Measurements from ENCODE around the gene ZDHHC13.
"Not testable (repeated sequence)": the region's sequence is repeated elsewhere in the genome, so short reads cannot be mapped to it uniquely, and the experiment has no call there.

The ZDHHC13 gene

GRCh38 chr11:19101796-19102520, 15.0 kb upstream of the ZDHHC13 start:
- no peak for DNase-seq (ENCODE audit: low spot score)

GRCh38 chr11:19102521-19102900, 14.5 kb upstream of the ZDHHC13 start:
- DNase-seq (ENCODE audit: low spot score) = no peak

GRCh38 chr11:19105011-19105410, 12.0 kb upstream of the ZDHHC13 start:
- DNase-seq (ENCODE audit: low spot score) = no peak

GRCh38 chr11:19107125-19107524, 9.8 kb upstream of the ZDHHC13 start:
- no peak for DNase-seq (ENCODE audit: low spot score)

GRCh38 chr11:19110295-19110694, 6.7 kb upstream of the ZDHHC13 start:
- no peak for DNase-seq (ENCODE audit: low spot score)

- DNase-seq (ENCODE audit: low spot score) = no peak
These were observed 5.2 kb upstream of the ZDHHC13 start for GRCh38 chr11:19111809-19112208.

GRCh38 chr11:19116276-19116970, 545 bp upstream of the ZDHHC13 start:
- no peak for DNase-seq (ENCODE audit: low spot score)

GRCh38 chr11:19117760-19118097, 761 bp downstream of the ZDHHC13 start:
- DNase-seq (ENCODE audit: low spot score) = no peak

GRCh38 chr11:19121646-19122045, 4.7 kb downstream of the ZDHHC13 start:
- no peak for DNase-seq (ENCODE audit: low spot score)

GRCh38 chr11:19122960-19123615, 6.1 kb downstream of the ZDHHC13 start:
- no peak for DNase-seq (ENCODE audit: low spot score)

GRCh38 chr11:19126562-19127325, 9.8 kb downstream of the ZDHHC13 start:
- DNase-seq (ENCODE audit: low spot score) = not testable (repeated sequence)

GRCh38 chr11:19134004-19134403, 17.0 kb downstream of the ZDHHC13 start:
- no peak for DNase-seq (ENCODE audit: low spot score)

- DNase-seq (ENCODE audit: low spot score) = not testable (repeated sequence)
These were observed 19.9 kb downstream of the ZDHHC13 start for GRCh38 chr11:19136884-19137283.

GRCh38 chr11:19145319-19145718, 28.4 kb downstream of the ZDHHC13 start:
- DNase-seq (ENCODE audit: low spot score) = no peak

- no peak for DNase-seq (ENCODE audit: low spot score)
These were observed 39.9 kb downstream of the ZDHHC13 start for GRCh38 chr11:19156892-19157291.

- DNase-seq (ENCODE audit: low spot score) = no peak
These were observed 43.9 kb downstream of the ZDHHC13 start for GRCh38 chr11:19160847-19161246.

GRCh38 chr11:19161651-19162050, 44.7 kb downstream of the ZDHHC13 start:
- DNase-seq (ENCODE audit: low spot score) = no peak

GRCh38 chr11:19162951-19163505, 46.1 kb downstream of the ZDHHC13 start:
- DNase-seq (ENCODE audit: low spot score) = no peak

GRCh38 chr11:19163617-19164016, 46.6 kb downstream of the ZDHHC13 start:
- no peak for DNase-seq (ENCODE audit: low spot score)

GRCh38 chr11:19164230-19164855, 47.4 kb downstream of the ZDHHC13 start:
- no peak for DNase-seq (ENCODE audit: low spot score)

- DNase-seq (ENCODE audit: low spot score) = no peak
These were observed 47.9 kb downstream of the ZDHHC13 start for GRCh38 chr11:19164881-19165280.

GRCh38 chr11:19168090-19168489, 51.1 kb downstream of the ZDHHC13 start:
- no peak for DNase-seq (ENCODE audit: low spot score)

All from hepatic stellate cell (primary cell).